Stimulated activated CD4-positive, alpha-beta T cell treated with anti-CD3 and anti-CD28 coated beads, Interleukin-4, amount 100 ng/mL, for 4 hours (primary cell): ENCODE measurements around the gene SPATA31C1.
"Not testable (repeated sequence)": the region's sequence is repeated elsewhere in the genome, so short reads cannot be mapped to it uniquely, and the experiment has no call there.

Source experiments
- DNase-seq, 2 experiments: peaks; one replicate each; pipeline ENCODE4 v3.0.0-alpha.2; 2020

Gene SPATA31C1

DNA sequence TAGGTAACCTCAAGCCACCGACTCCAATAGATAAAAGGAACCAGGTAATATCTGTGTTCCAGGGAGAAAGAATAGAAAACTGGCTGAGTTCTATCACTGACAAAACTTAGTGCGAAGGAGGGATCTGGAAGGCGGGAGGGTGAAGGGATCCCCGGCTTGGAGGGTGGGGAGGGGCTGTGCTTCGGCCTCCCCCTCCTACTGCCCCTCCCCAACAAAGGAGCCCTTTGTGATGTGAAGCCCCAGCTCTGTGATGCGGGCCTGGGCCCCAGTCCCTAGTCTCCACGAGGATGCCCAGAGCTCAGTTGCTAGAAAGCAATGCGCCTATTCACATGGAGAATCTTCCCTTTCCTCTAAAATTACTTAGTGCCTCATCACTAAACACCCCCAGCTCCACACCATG lies at the start of gene SPATA31C1:
Gene SPATA31C1, plus strand, starts transcription at position 301 of the 400 bp plus-strand sequence.
- not testable (repeated sequence) for DNase-seq

DNA sequence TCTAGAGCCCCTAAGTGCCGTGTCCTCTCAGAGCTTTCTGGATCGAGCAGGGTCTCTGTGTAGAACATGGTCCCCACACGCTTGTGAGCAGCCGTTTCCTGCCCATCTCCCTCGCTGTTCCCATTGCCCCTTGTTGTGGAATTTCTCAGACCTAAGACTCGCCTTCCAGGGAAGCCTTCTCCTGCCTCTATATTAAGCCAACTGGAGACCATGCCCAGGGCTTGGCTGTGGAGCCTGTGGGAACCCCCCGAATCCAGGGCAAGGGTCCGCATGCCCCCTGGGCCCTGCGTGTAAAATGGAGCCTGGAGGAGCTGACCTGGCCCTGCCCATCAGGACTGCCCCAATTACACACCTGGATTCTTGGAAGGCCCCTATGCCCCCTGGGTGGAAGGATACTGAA lies 49.6 kb upstream of the SPATA31C1 start:
- DNase-seq = no peak

DNA sequence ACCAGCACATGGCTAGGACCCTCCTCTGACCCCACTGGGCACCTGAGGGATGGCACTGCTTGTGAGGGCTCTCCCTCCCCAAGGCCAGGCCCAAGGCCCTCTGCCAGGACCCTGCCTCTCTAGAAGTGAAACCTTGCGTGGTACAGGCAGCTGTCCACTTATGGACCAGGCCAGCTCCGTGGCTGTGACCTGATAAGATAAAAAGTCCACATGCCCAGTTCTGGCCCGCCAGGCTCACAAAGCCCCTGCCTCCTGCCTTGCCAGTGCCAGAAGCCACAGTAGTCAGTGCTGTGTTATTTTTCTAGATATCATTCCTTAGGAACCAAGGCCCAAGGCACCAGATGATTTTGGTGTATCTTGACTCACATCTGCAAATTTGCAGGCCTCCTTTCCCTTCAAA lies 49.1 kb upstream of the SPATA31C1 start:
- DNase-seq = no peak

GRCh38 chr9:87869082-87869481 lies 48.7 kb upstream of the SPATA31C1 start:
- DNase-seq = no peak

GRCh38 chr9:87871425-87872078 lies 46.2 kb upstream of the SPATA31C1 start:
- DNase-seq = no peak

DNA sequence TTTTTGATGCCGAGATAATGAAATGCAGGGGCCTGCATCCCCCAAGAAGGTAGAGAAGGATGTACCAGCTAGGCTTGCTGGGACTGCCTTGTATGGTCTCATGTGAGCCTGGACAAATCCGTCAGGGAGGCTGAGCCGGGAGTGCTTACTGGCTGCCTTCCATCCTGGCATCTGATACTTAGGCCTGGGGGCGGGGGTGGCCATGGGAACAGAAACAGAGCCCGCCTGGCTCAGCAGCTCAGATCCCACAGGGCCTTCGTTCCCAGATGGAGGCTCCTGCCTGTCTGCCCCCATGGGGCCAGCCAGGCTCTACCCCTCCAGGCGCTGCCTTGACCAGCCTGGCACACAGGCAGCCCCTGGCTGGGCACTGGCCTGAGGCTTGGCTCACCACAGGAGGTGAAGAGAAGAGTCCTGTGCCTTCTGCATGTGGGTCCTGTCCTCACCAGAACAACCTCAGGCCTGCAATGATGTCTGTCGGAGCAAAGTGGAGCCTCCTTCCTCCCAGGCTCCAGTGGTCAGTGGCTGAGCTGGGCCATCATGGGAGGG lies 45.6 kb upstream of the SPATA31C1 start:
- DNase-seq = no peak

DNA sequence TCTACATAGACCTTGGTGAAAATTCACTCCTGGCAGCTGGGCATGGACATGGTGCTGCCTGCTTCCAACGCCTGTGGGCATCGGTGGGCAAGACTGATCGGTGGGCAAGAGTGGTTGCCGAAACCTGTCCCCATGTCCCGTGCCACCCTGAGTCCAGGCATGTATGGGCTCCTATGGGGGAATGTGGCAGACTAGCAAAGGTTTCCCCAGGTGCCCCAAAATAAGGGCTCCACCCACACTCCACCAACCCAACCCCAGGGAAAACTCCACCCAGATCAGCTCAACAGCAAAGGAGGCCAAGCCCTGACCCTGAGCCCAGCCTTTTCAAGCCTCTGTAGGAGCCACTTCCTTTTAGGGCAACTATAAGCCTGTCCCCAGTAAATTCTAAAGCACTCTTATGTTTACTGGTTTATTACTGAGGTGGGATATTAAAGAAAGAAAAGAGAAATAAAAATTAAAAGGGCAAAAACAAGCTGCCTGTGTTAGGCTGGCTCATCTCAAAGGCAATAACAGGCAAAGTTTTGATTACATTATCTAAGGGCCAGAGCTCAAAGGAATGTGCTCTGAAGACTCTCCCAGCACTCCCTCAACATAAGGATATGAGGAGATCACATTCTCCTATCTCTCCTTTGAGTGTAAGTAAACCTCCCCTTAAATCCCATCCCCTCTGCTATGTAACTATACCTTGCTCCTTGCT lies 44.0 kb upstream of the SPATA31C1 start:
- no peak for DNase-seq

GRCh38 chr9:87874304-87874623 lies 43.5 kb upstream of the SPATA31C1 start:
- DNase-seq = no peak

DNA sequence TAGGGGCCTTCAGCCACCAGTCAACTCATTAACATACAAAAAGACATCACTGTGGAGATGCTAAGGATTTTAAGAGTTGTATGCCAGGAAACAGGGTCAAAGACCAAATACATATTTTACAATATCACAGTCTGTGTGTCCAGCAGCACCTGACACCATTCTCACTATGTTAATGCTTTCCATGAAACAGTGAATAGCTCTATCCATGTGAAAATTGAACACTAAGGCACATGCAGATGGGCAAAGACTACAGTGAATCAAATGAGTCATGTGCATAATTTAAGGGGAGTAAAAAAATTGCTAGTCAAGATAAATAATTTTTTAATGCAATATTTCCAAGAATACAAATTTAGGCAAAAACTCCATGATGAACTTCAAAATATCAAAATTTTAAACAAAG lies 42.7 kb upstream of the SPATA31C1 start:
- no peak for DNase-seq

- DNase-seq = no peak
Measured at GRCh38 chr9:87875831-87876545, 41.8 kb upstream of the SPATA31C1 start.

GRCh38 chr9:87876708-87877107 lies 41.1 kb upstream of the SPATA31C1 start:
- DNase-seq = no peak

- no peak for DNase-seq
Measured at GRCh38 chr9:87878989-87879511, 38.7 kb upstream of the SPATA31C1 start.

GRCh38 chr9:87880116-87880515 lies 37.6 kb upstream of the SPATA31C1 start:
- no peak for DNase-seq

DNA sequence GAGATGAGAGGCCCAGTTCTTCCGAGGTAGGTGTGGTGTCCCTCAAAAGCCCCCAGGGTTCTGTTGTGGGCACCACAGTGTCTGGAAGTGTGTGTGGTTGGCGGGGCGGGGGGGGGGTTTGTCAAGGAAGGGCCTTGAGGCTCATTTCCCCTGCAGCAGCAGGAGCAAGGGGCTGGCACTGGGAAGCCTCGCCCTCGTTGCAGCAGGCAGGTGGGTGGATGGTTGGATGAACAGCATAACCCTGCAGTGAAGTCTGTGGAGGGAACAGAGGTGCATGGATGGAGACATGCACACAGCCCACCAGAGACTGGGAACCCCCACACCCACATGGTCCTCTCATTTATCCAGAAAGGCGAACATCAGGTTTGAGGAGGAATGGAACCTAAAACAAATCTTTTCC lies 37.1 kb upstream of the SPATA31C1 start:
- no peak for DNase-seq

GRCh38 chr9:87882627-87883026 lies 35.1 kb upstream of the SPATA31C1 start, which contains the start of gene SPATA31E1:
SPATA31E1 (plus strand) TSS chr9:87882877; CDS start chr9:87882892, 15 bp downstream.
- no peak for DNase-seq

GRCh38 chr9:87883274-87883673 lies 34.5 kb upstream of the SPATA31C1 start:
- DNase-seq = no peak

- DNase-seq = no peak
Measured at GRCh38 chr9:87883990-87884389, 33.8 kb upstream of the SPATA31C1 start.

- no peak for DNase-seq
Measured at GRCh38 chr9:87884578-87885459, 32.9 kb upstream of the SPATA31C1 start.

GRCh38 chr9:87885484-87886189 lies 32.1 kb upstream of the SPATA31C1 start:
- no peak for DNase-seq

DNA sequence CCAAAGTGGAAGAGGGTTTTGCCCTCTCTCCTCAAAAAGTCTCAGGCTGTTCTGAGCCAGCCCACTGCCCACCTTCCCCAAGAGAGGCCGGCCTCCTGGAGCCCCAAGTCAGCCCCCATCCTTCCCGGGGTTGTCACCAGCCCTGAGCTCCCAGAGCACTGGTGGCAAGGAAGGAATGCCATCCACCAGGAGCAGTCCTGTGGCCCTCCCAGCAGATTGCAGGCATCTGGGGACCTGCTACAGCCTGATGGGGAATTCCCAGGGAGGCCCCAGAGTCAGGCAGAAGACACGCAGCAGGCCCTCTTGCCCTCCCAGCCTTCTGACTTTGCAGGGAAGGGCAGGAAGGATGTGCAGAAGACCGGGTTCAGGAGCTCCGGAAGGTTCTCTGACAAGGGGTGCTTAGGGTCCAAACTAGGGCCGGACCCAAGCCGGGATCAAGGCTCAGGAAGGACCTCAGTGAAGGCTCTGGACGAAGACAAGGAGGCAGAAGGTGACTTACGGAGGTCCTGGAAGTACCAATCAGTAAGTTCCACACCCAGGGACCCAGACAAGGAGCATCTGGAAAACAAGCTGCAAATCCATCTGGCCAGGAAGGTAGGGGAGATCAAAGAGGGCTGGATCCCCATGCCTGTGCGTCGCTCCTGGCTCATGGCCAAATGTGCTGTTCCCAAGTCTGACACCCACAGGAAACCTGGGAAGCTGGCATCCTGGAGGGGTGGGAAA lies 31.4 kb upstream of the SPATA31C1 start:
- no peak for DNase-seq

DNA sequence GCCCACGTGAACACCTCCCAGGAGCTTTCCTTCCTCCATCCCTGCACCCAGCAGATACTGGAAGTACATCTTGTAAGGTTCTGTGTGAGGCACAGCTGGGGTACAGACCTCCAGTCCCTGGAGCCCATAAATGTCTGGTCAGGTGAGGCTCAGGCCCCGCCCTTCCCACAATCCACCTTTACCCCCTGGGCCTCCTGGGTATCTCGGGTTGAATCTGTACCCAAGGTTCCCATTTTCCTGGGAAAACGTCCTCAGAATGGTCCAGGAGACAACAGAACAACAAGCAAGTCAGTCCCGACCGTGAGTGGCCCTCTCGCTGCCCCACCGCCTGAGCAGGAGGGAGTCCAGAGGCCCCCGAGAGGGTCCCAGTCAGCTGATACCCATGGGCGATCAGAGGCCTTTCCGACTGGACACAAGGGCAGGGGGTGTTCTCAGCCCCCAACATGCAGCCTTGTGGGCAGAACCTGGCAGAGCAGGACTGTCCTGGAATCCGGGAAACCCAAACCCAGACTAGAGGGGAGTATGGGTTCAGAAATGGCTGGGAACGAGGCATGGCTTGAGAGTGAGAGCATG lies 30.7 kb upstream of the SPATA31C1 start:
- no peak for DNase-seq
